ENCODE results near the gene ATP9A. TPM values are rescaled to one million over a fixed set of nuclear protein-coding genes. Genes with fewer than 3 reads are reported as not detected.

The ATP9A gene
- total RNA-seq, 4 donors from 2014 or later: 52.5 to 72.8 (median 61.7) TPM

- Histone ChIP-seq H3K4me1 (no peaks in the 10 kb centered on the region), H3K27me3 (no peaks in the 10 kb centered on the region), H3K27ac (no peak overlapping the region), H3K36me3 (peaks cover 5 to 10% of the 10 kb centered on the region in 2 donors), H3K4me3 (replicated peaks in 1 of 3) (no peak overlapping the region), H3K9me3 (no peaks in the 10 kb centered on the region)
- no peak for DNase-seq
- WGBS, 2 donors: 94 to 95% methylated on average over 9 of the region's 9 CpGs
- no peak for TF ChIP-seq CTCF (IDR thresholded peaks at IDR 0.05)
- intact Hi-C loops (cut with DNase I): no loop called here
Observed at GRCh38 chr20:51623255-51623654, 144.9 kb downstream of the ATP9A start.

GRCh38 chr20:51622004-51622874 is 146.0 kb downstream of the ATP9A start:
- H3K36me3 ChIP-seq: peaks cover 12 to 18% of the 10 kb centered on the region in 2 donors
- WGBS, 2 donors: 87 to 90% methylated on average over 19 of the region's 19 CpGs
- no peaks in the 10 kb centered on the region for H3K9me3 ChIP-seq
- H3K27ac ChIP-seq: no peak overlapping the region
- H3K4me1 ChIP-seq: no peaks in the 10 kb centered on the region
- intact Hi-C loops (cut with DNase I): no loop called here
- H3K27me3 ChIP-seq: no peaks in the 10 kb centered on the region
- DNase-seq: no peak
- no peak overlapping the region for H3K4me3 ChIP-seq (replicated peaks in 1 of 3)
- TF ChIP-seq CTCF (IDR thresholded peaks at IDR 0.05) (no peak), POLR2A (IDR thresholded peaks at IDR 0.05) (no peak)

- Histone ChIP-seq H3K27ac (no peak overlapping the region), H3K4me3 (replicated peaks in 1 of 3) (no peak overlapping the region), H3K9me3 (no peaks in the 10 kb centered on the region), H3K27me3 (no peaks in the 10 kb centered on the region), H3K36me3 (peaks cover 16 to 18% of the 10 kb centered on the region in 2 donors), H3K4me1 (no peaks in the 10 kb centered on the region)
- no peak for TF ChIP-seq CTCF (IDR thresholded peaks at IDR 0.05)
- no peak for TF ChIP-seq POLR2A (IDR thresholded peaks at IDR 0.05)
- intact Hi-C loops (cut with DNase I): no loop called here
- no peak for DNase-seq
- WGBS, 2 donors: 93 to 95% methylated on average over 12 of the region's 12 CpGs
Observed at GRCh38 chr20:51620432-51620831, 147.8 kb downstream of the ATP9A start.

- no peak overlapping the region for H3K27ac ChIP-seq
- 89 to 93% methylated on average over 3 of the region's 3 CpGs for WGBS, 2 donors
- H3K9me3 ChIP-seq: no peaks in the 10 kb centered on the region
- DNase-seq: no peak
- no peak for TF ChIP-seq CTCF (IDR thresholded peaks at IDR 0.05)
- no peak for TF ChIP-seq POLR2A (IDR thresholded peaks at IDR 0.05)
- no peak overlapping the region for H3K4me3 ChIP-seq (replicated peaks in 1 of 3)
- no peaks in the 10 kb centered on the region for H3K27me3 ChIP-seq
- intact Hi-C loops (cut with DNase I): no loop called here
- peaks cover 16 to 18% of the 10 kb centered on the region in 2 donors for H3K36me3 ChIP-seq
- no peaks in the 10 kb centered on the region for H3K4me1 ChIP-seq
Observed at GRCh38 chr20:51616060-51616459, 152.1 kb downstream of the ATP9A start.

GRCh38 chr20:51614687-51615086 is 153.5 kb downstream of the ATP9A start:
- no peaks in the 10 kb centered on the region for H3K9me3 ChIP-seq
- intact Hi-C loops (cut with DNase I): no loop called here
- DNase-seq: no peak
- 83 to 92% methylated on average over 6 of the region's 6 CpGs for WGBS, 2 donors
- H3K27me3 ChIP-seq: no peaks in the 10 kb centered on the region
- H3K36me3 ChIP-seq: peaks cover 18 to 21% of the 10 kb centered on the region in 2 donors
- no peaks in the 10 kb centered on the region for H3K4me1 ChIP-seq
- H3K27ac ChIP-seq: no peak overlapping the region
- TF ChIP-seq CTCF (IDR thresholded peaks at IDR 0.05): no peak
- no peak for TF ChIP-seq POLR2A (IDR thresholded peaks at IDR 0.05)
- no peak overlapping the region for H3K4me3 ChIP-seq (replicated peaks in 1 of 3)
